ENCODE results near the gene TMEM8B.

Gene TMEM8B

DNA sequence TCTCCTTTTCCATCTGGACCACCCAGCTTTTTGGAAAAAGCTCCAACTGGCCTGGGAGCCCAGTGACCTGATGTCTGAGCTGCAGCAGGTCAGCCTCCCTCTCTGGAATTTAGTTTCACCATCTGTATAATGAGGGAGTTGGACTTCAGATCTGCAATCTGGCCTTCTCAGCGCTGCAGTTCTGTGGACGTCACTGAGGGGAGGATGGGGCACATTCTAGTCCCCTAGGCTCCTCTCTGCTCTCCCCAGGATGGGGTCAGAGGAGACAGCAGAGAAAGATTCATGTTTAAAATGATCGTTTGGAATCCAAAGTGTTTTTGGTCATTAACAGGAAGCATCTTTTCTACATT, 30.9 kb downstream of the TMEM8B start:
- TF ChIP-seq, protein P1, sequence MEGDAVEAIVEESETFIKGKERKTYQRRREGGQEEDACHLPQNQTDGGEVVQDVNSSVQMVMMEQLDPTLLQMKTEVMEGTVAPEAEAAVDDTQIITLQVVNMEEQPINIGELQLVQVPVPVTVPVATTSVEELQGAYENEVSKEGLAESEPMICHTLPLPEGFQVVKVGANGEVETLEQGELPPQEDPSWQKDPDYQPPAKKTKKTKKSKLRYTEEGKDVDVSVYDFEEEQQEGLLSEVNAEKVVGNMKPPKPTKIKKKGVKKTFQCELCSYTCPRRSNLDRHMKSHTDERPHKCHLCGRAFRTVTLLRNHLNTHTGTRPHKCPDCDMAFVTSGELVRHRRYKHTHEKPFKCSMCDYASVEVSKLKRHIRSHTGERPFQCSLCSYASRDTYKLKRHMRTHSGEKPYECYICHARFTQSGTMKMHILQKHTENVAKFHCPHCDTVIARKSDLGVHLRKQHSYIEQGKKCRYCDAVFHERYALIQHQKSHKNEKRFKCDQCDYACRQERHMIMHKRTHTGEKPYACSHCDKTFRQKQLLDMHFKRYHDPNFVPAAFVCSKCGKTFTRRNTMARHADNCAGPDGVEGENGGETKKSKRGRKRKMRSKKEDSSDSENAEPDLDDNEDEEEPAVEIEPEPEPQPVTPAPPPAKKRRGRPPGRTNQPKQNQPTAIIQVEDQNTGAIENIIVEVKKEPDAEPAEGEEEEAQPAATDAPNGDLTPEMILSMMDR (conservative IDR thresholded peaks at IDR 0.05; ENCODE audit: low read depth, low read length) = no peak
- no peaks in the 10 kb centered on the region for H3K27me3 ChIP-seq (ENCODE audit: insufficient read depth, low read depth)
- no peak overlapping the region for H3K4me2 ChIP-seq

DNA sequence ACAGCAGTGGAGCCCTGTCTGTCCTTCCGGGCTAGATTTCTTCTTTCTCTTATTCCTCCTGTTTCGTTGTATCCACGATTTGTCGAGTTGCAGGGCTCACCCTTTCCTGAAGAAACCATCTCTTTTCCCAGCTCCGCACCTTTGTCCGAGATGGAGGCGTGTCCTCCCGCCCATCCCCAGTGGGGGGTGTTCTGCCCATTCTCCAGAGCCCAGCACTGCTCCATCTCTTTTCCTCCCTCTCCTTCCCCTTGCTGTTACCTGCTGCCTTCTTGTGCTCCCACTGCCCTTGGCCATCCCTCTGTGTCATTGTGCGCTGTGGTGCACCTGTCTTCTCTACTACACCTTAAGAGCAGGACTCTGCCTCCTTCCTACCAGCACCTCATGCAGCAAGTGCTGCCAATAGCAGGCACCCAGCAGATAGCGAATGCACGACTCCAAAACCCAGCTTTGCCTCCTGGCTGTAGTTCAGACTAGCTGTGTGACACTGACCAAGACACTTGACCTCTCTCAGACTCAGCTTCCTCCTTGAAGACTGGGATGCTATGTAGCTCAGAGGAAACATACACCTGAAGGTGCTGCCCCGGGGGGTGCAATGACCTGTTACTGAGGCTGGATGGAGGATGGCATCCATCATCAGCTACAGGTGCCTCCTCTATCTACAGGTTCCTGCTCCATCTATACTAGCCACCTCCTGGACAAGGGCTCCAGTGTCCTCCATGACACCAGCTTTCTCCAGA, 32.3 kb downstream of the TMEM8B start:
- H3K4me2 ChIP-seq = no peak overlapping the region

More for the DNA sequence above, 30.9 kb downstream of the TMEM8B start:
- Histone ChIP-seq H3K4me1 (ENCODE audit: low read depth, poor library complexity, severe bottlenecking) (no peaks in the 10 kb centered on the region), H3K9ac (no peak overlapping the region), H3K79me2 (ENCODE audit: insufficient read depth, low read depth) (no peaks in the 10 kb centered on the region), H4K20me1 (ENCODE audit: insufficient read depth) (no peaks in the 10 kb centered on the region), H3K36me3 (ENCODE audit: insufficient read depth) (no peaks in the 10 kb centered on the region), H3K4me3 (IDR thresholded peaks at IDR 0.05; ENCODE audit: insufficient read depth, low read depth, low read length) (no peak overlapping the region), H3K27ac (no peak overlapping the region), H2AFZ (ENCODE audit: low read depth) (no peak overlapping the region)

GRCh38 chr9:35862328-35862727, 33.3 kb downstream of the TMEM8B start:
- H3K4me3 ChIP-seq (IDR thresholded peaks at IDR 0.05; ENCODE audit: insufficient read depth, low read depth, low read length) = no peak overlapping the region
- H3K4me1 ChIP-seq (ENCODE audit: low read depth, poor library complexity, severe bottlenecking) = no peaks in the 10 kb centered on the region
- no peak overlapping the region for H2AFZ ChIP-seq (ENCODE audit: low read depth)
- no peaks in the 10 kb centered on the region for H3K79me2 ChIP-seq (ENCODE audit: insufficient read depth, low read depth)
- H4K20me1 ChIP-seq (ENCODE audit: insufficient read depth) = no peaks in the 10 kb centered on the region
- H3K27ac ChIP-seq = no peak overlapping the region
- TF ChIP-seq, protein P1 (conservative IDR thresholded peaks at IDR 0.05; ENCODE audit: low read depth, low read length) = no peak
- H3K27me3 ChIP-seq (ENCODE audit: insufficient read depth, low read depth) = no peaks in the 10 kb centered on the region
- no peak overlapping the region for H3K4me2 ChIP-seq
- H3K36me3 ChIP-seq (ENCODE audit: insufficient read depth) = no peaks in the 10 kb centered on the region
- no peak overlapping the region for H3K9ac ChIP-seq

More for the DNA sequence above, 32.3 kb downstream of the TMEM8B start:
- Histone ChIP-seq H2AFZ (ENCODE audit: low read depth) (no peak overlapping the region), H3K4me1 (ENCODE audit: low read depth, poor library complexity, severe bottlenecking) (no peaks in the 10 kb centered on the region), H3K27ac (no peak overlapping the region), H3K36me3 (ENCODE audit: insufficient read depth) (no peaks in the 10 kb centered on the region), H3K4me3 (IDR thresholded peaks at IDR 0.05; ENCODE audit: insufficient read depth, low read depth, low read length) (no peak overlapping the region), H3K27me3 (ENCODE audit: insufficient read depth, low read depth) (no peaks in the 10 kb centered on the region), H3K79me2 (ENCODE audit: insufficient read depth, low read depth) (no peaks in the 10 kb centered on the region), H3K9ac (no peak overlapping the region), H4K20me1 (ENCODE audit: insufficient read depth) (no peaks in the 10 kb centered on the region)
- TF ChIP-seq, protein P1 (conservative IDR thresholded peaks at IDR 0.05; ENCODE audit: low read depth, low read length) = no peak

DNA sequence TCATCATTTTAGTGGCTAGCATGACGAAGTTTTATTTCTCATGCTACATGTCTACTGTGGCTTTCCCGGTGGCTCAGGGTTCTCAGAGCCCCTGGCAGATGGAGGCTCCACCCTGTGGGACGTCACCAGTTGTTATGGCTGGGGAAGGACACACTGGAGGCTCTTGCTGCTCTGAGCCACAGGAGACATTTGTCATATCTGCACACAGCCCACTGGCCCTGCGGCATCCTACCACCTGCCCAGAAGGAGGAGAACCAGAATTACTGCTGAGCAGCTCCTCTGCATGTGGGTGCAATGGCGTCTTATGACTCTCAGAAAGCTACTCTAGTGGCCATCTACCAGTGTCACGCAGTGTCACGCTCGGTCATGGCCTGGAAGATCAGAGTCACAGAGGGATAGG, 34.6 kb downstream of the TMEM8B start:
- H4K20me1 ChIP-seq (ENCODE audit: insufficient read depth) = no peaks in the 10 kb centered on the region
- H3K4me1 ChIP-seq (ENCODE audit: low read depth, poor library complexity, severe bottlenecking) = peaks cover 1% of the 10 kb centered on the region
- H3K27ac ChIP-seq = no peak overlapping the region
- H3K4me3 ChIP-seq (IDR thresholded peaks at IDR 0.05; ENCODE audit: insufficient read depth, low read depth, low read length) = no peak overlapping the region
- no peaks in the 10 kb centered on the region for H3K27me3 ChIP-seq (ENCODE audit: insufficient read depth, low read depth)
- no peak overlapping the region for H2AFZ ChIP-seq (ENCODE audit: low read depth)
- no peak overlapping the region for H3K4me2 ChIP-seq
- no peaks in the 10 kb centered on the region for H3K36me3 ChIP-seq (ENCODE audit: insufficient read depth)
- no peaks in the 10 kb centered on the region for H3K79me2 ChIP-seq (ENCODE audit: insufficient read depth, low read depth)
- no peak overlapping the region for H3K9ac ChIP-seq
- TF ChIP-seq, protein P1 (conservative IDR thresholded peaks at IDR 0.05; ENCODE audit: low read depth, low read length) = no peak

All from KMS-11 (cell line).